K562 (cell line): ENCODE data around the gene PDE8A. TPM values are rescaled to one million over a fixed set of nuclear protein-coding genes. Genes with fewer than 3 reads are reported as not detected.

Source experiments
- ATAC-seq: fragments of 200-7000 bp; cut with Tn5 transposase; 3 replicates; pipeline ENCODE4 v1.9.1; 2020; ENCODE audit warnings: moderate library complexity
- BruUV-seq: library from RNA; stranded (reverse); fragments of 400-500 nt; replicated peaks from 2 replicates; lab custom pipeline; 2021; lab: Mats Ljungman, UMichigan
- CTCF ChIA-PET: fragments of 300-600 bp; formaldehyde crosslinking; extraction: SDS; loops from one replicate; lab custom pipeline; 2021; ENCODE audit warnings: low intra/inter-chr PET ratio; lab: Yijun Ruan, JAX
- POLR2A ChIA-PET: fragments of 300-600, 350-650 bp; sonication (Branson Sonifier 250); formaldehyde crosslinking; extraction: SDS; loops from one replicate; lab custom pipeline; 2021; ENCODE audit warnings: antibody characterized with exemption, inconsistent platforms; lab: Yijun Ruan, JAX
- DNase-seq, 4 experiments: peaks; one replicate each; pipeline versions ENCODE4 v3.0.0 to v3.0.0-alpha.2; 2011 to 2018; ENCODE audit warnings: low spot score in 3 of 4, mixed read lengths in 3 of 4; ENCODE audit errors: extremely low read depth in 1 of 4
- FAIRE-seq: peaks from 2 replicates; lab custom pipeline; 2011; peaks lifted over from hg19 to GRCh38; lab: Jason Lieb, UNC
- H2AFZ ChIP-seq: 2 replicates; pipeline ENCODE4 v1.6.0; 2011; ENCODE audit warnings: low read depth, low read length, control low read depth, inconsistent platforms
- H3K27ac ChIP-seq: fragments of 200-600 bp; 3 replicates; pipeline ENCODE4 v1.8.0; 2011; ENCODE audit warnings: low read depth, mild to moderate bottlenecking, control low read depth, inconsistent platforms, low read length, moderate library complexity, mixed read lengths; ENCODE audit errors: extremely low read depth
- H3K27me3 ChIP-seq, 2 experiments: fragments of 300-600 bp in 1 of 2; 2 replicates in 1 of 2; 3 replicates in 1 of 2; pipeline versions ENCODE4 v1.6.0 to v1.8.0; 2011; ENCODE audit warnings: inconsistent platforms in 2 of 2, low read length in 2 of 2, mild to moderate bottlenecking in 1 of 2, mixed read lengths in 1 of 2, moderate library complexity in 1 of 2; ENCODE audit not compliant: control insufficient read depth in 2 of 2, insufficient read depth in 2 of 2
- H3K36me3 ChIP-seq: fragments of 300-600 bp; 3 replicates; pipeline ENCODE4 v1.8.0; 2011; ENCODE audit warnings: mild to moderate bottlenecking, low read length, inconsistent platforms; ENCODE audit not compliant: control insufficient read depth, insufficient read depth
- H3K4me1 ChIP-seq, 2 experiments: fragments of 200-600 bp in 1 of 2; replicated peaks in 1 of 2; 2 replicates in 1 of 2; 3 replicates in 1 of 2; pipeline versions ENCODE4 v1.5.1 to v1.8.0; 2011; ENCODE audit warnings: inconsistent platforms in 2 of 2, low read length in 2 of 2, mild to moderate bottlenecking in 1 of 2, mixed read lengths in 1 of 2, moderate library complexity in 1 of 2; ENCODE audit not compliant: control insufficient read depth in 2 of 2, insufficient read depth in 2 of 2
- H3K4me2 ChIP-seq: 2 replicates; pipeline ENCODE4 v1.6.1; 2011; ENCODE audit warnings: low read length, control low read depth, inconsistent platforms, mixed read lengths; ENCODE audit not compliant: insufficient read depth
- H3K4me3 ChIP-seq: fragments of 200-600 bp; sonication (generic), shearing (Covaris generic); 2 replicates; pipeline ENCODE4 v1.5.1; 2016; ENCODE audit warnings: control low read depth, inconsistent platforms
- H3K79me2 ChIP-seq: fragments of 200-600 bp; 3 replicates; pipeline ENCODE4 v1.8.0; 2011; ENCODE audit warnings: low read length, inconsistent platforms; ENCODE audit not compliant: control insufficient read depth, insufficient read depth
- H3K9ac ChIP-seq, 2 experiments: 2 replicates each; pipeline versions ENCODE4 v1.6.0 to v1.6.1; 2011; ENCODE audit warnings: low read depth in 2 of 2, low read length in 2 of 2, control low read depth in 1 of 2, inconsistent platforms in 1 of 2, mild to moderate bottlenecking in 1 of 2, mixed read lengths in 1 of 2; ENCODE audit not compliant: insufficient read depth in 1 of 2
- H3K9me1 ChIP-seq: one replicate; pipeline ENCODE4 v1.6.0; 2011; ENCODE audit warnings: inconsistent platforms, mild to moderate bottlenecking, low read length, moderate library complexity; ENCODE audit not compliant: control insufficient read depth, insufficient read depth
- H3K9me3 ChIP-seq: replicated peaks from 2 replicates; pipeline ENCODE4 v1.5.1; 2011; ENCODE audit warnings: low read depth, low read length, inconsistent platforms; ENCODE audit not compliant: control insufficient read depth, insufficient read depth
- H4K20me1 ChIP-seq: replicated peaks from 2 replicates; pipeline ENCODE4 v1.6.1; 2011; ENCODE audit warnings: low read length, inconsistent platforms, mixed read lengths; ENCODE audit not compliant: control insufficient read depth, insufficient read depth
- C11orf30 ChIP-seq: fragments of 450-650 bp; IDR thresholded peaks from 2 replicates; pipeline ENCODE4 v1.6.1; 2016; ENCODE audit warnings: low read depth, mild to moderate bottlenecking
- CEBPG ChIP-seq, 3 experiments: fragments of 200-800 bp in 1 of 3; sonication (Bioruptor generic) in 1 of 3; sonication (generic) in 1 of 3; formaldehyde crosslinking in 1 of 3; IDR thresholded peaks in 2 of 3; conservative IDR thresholded peaks in 1 of 3; 2 replicates each; pipeline versions ENCODE4 v1.6.1 to v1.8.0; 2016 to 2022; ENCODE audit warnings: missing compliant biosample characterization in 2 of 3, missing genetic modification characterization in 2 of 3, mild to moderate bottlenecking in 1 of 3, missing genetic modification reagents in 1 of 3
- KDM4B ChIP-seq, 2 experiments: fragments of 450-650 bp in 1 of 2; sonication (generic) in 1 of 2; IDR thresholded peaks; 2 replicates each; pipeline ENCODE4 v1.6.1; 2016 to 2017; ENCODE audit warnings: borderline replicate concordance in 2 of 2, antibody characterized with exemption in 1 of 2, low read depth in 1 of 2, mild to moderate bottlenecking in 1 of 2
- MYBL2 ChIP-seq, 2 experiments: fragments of 450-650 bp in 1 of 2; sonication (generic) in 1 of 2; formaldehyde crosslinking in 1 of 2; IDR thresholded peaks; 2 replicates each; pipeline versions ENCODE4 v1.6.1 to v1.8.1; 2017 to 2022; ENCODE audit warnings: borderline replicate concordance in 1 of 2, inconsistent platforms in 1 of 2, low read depth in 1 of 2, mild to moderate bottlenecking in 1 of 2, missing genetic modification reagents in 1 of 2, moderate library complexity in 1 of 2
- NCOA2 ChIP-seq, 2 experiments: fragments of 450-650 bp; IDR thresholded peaks; 2 replicates each; pipeline ENCODE4 v1.6.1; 2018; ENCODE audit warnings: mild to moderate bottlenecking in 2 of 2, moderate library complexity in 1 of 2; ENCODE audit not compliant: partially characterized antibody in 2 of 2
- NELFE ChIP-seq: IDR thresholded peaks from 2 replicates; pipeline ENCODE4 v1.6.1; 2011; ENCODE audit warnings: mild to moderate bottlenecking; ENCODE audit not compliant: insufficient read depth, insufficient read length
- PCBP2 ChIP-seq: fragments of 200-400 bp; formaldehyde crosslinking; IDR thresholded peaks from 2 replicates; pipeline ENCODE4 v1.6.1; 2018; ENCODE audit warnings: low read length, low read depth, mild to moderate bottlenecking, moderate library complexity; ENCODE audit not compliant: poor library complexity, severe bottlenecking
- PTBP1 ChIP-seq: fragments of 200-400 bp; formaldehyde crosslinking; IDR thresholded peaks from 2 replicates; pipeline ENCODE4 v1.6.1; 2017; ENCODE audit warnings: low read depth, low read length
- RFX5 ChIP-seq: IDR thresholded peaks from 2 replicates; pipeline ENCODE4 v1.6.1; 2011; ENCODE audit warnings: low read depth, mild to moderate bottlenecking, improper control_type of control experiment, low read length
- SAFB ChIP-seq: fragments of 200-400 bp; formaldehyde crosslinking; IDR thresholded peaks from 2 replicates; pipeline ENCODE4 v1.6.1; 2017; ENCODE audit warnings: low read depth, low read length, borderline replicate concordance
- SMAD3 ChIP-seq: fragments of 450-650 bp; formaldehyde crosslinking; conservative IDR thresholded peaks from 2 replicates; pipeline ENCODE4 v1.4.0; 2020; ENCODE audit warnings: mild to moderate bottlenecking
- SMARCA4 ChIP-seq: fragments of 450-650 bp; IDR thresholded peaks from 2 replicates; pipeline ENCODE4 v1.6.1; 2016
- ZNF316 ChIP-seq: fragments of 450-650 bp; IDR thresholded peaks from 2 replicates; pipeline ENCODE4 v1.6.1; 2016
- WGBS: fragments of 100-300 bp; shearing (Covaris generic); methylation state at CpG from one replicate; pipeline ENCODE4 v1.1.6; 2016; ENCODE audit warnings: low coverage, mixed read lengths; ENCODE audit not compliant: insufficient coverage; ENCODE audit errors: missing lambda C conversion rate; 5-methylcytosine and 5-hydroxymethylcytosine counted together
- in situ Hi-C: fragments of 300-500 bp; cut with MboI; formaldehyde crosslinking; loops from 4 replicates; pipeline ENCODE4 v1.15.0; 2018; ENCODE audit warnings: inconsistent platforms, mixed read lengths
- intact Hi-C: fragments of 100-400 bp; cut with micrococcal nuclease; formaldehyde crosslinking; loops from 2 replicates; pipeline ENCODE4 v1.14.2; 2022
- polyA plus RNA-seq, 8 experiments: library from polyadenylated mRNA; depleted of rRNA in 4 of 8; stranded (reverse) in 5 of 8; unstranded in 3 of 8; fragments of >200 nt; fragmentation: Nextera tagmentation in 2 of 8; fragmentation: Illumina TruSeq in 1 of 8; extraction: Ambion mirVana in 2 of 8; extraction: Trizol in 1 of 8; gene quantifications; 2 replicates each; pipeline versions ENCODE4 v1.2.1 to v1.2.3, GENCODE V29; 2011 to 2014; ENCODE audit warnings: inconsistent platforms in 1 of 8, missing spikeins in 1 of 8
- total RNA-seq, 7 experiments: library from RNA; depleted of rRNA in 6 of 7; stranded (reverse); fragments of >200 nt in 6 of 7; fragmentation: Illumina TruSeq in 2 of 7; extraction: Trizol in 2 of 7; gene quantifications; 2 replicates each; pipeline versions ENCODE4 v1.2.1 to v1.2.3, GENCODE V29; 2011 to 2021; ENCODE audit warnings: low replicate concordance in 1 of 7
- TF ChIP-seq, protein P1 (sequence below): fragments of 450-650 bp; formaldehyde crosslinking; conservative IDR thresholded peaks from 2 replicates; pipeline ENCODE4 v1.4.0; 2022; ENCODE audit warnings: mild to moderate bottlenecking, missing genetic modification characterization
- TF ChIP-seq, protein P2 (sequence below): fragments of 450-650 bp; IDR thresholded peaks from one replicate; pipeline ENCODE4 v1.6.1; 2018; ENCODE audit warnings: mild to moderate bottlenecking, moderate library complexity; ENCODE audit not compliant: partially characterized antibody
- TF ChIP-seq, protein P3 (sequence below): fragments of 450-650 bp; IDR thresholded peaks from 2 replicates; pipeline ENCODE4 v1.6.1; 2016; ENCODE audit warnings: antibody characterized with exemption

PDE8A gene
- total and polyA plus RNA-seq, 9 of the 15 experiments (the other 6 are each of a cell fraction or from before 2014, with no cell fraction given): 5.9 to 40.3 (median 19.8) TPM

DNA sequence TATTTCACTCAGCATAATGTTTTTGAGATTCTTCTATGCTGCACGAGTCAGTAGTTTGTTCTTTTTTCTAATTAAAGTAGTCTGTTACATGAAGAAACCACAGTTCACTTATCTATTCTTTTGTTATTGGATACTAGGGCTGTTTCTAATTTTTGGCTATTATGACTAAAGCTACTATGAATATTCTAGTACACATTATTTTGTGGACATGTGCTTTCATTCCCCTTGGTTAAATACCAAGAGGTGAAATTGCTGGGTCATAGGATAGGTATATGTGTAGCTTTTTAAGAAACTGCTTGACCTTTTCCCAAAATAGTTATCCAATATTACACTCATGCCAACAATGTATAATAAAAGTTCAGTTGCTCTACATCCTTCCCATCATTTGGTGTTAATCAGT lies 8.9 kb downstream of the PDE8A start (continued):
- TF ChIP-seq, protein P1, sequence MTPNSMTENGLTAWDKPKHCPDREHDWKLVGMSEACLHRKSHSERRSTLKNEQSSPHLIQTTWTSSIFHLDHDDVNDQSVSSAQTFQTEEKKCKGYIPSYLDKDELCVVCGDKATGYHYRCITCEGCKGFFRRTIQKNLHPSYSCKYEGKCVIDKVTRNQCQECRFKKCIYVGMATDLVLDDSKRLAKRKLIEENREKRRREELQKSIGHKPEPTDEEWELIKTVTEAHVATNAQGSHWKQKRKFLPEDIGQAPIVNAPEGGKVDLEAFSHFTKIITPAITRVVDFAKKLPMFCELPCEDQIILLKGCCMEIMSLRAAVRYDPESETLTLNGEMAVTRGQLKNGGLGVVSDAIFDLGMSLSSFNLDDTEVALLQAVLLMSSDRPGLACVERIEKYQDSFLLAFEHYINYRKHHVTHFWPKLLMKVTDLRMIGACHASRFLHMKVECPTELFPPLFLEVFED (CRISPR knock-in tag): no peak
- TF ChIP-seq PTBP1 (no peak), SMAD3 (CRISPR knock-in tag) (no peak), SMARCA4 (no peak), NCOA2 (IDR thresholded peaks at IDR 0.05; ENCODE audit: partially characterized antibody in 2 of 2) (no peak), ZNF316 (no peak), KDM4B (IDR thresholded peaks at IDR 0.05; ENCODE audit: borderline replicate concordance in 2 of 2, low read depth in 1 of 2) (no peak)

DNA sequence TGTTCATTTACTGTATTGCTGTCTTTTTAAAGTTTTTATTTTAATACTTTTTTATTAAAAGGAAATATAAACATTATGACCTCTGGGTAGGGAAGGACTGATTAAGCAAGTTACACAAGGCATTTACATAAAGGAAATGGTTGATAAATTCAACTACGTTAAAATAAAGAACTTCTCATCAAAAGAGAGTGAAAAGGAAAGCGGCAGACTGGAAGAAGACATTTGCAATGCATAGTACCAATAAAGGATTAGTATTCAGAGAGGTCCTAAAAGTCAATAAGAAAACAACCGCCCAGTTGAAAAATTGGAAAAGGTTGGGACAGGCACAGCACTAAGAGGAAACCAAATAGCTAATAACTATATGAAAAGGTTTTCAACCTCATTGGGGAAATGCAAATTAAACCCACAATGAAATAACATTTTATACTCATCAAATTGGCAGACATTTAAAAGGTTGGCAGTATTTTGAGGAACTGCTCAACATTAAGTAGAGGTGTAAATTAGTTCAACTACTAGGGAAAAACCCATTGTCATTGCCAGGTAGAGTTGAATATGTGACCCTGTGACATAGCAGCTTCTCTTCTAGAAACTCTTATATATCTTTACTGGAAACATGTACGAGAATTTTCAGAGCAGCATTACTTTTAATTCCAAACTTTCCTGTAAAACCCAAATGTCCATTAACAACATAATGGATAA lies 9.5 kb downstream of the PDE8A start:
- CTCF ChIA-PET: no interaction called here
- no TSS peak for BruUV-seq
- no peak for TF ChIP-seq RFX5
- no peak for TF ChIP-seq NELFE
- TF ChIP-seq PCBP2: no peak
- TF ChIP-seq MYBL2 (IDR thresholded peaks at IDR 0.05; ENCODE audit: low read depth): no peak
- TF ChIP-seq MYBL2 (CRISPR knock-in tag; IDR thresholded peaks at IDR 0.05; ENCODE audit: borderline replicate concordance): no peak
- TF ChIP-seq CEBPG (CRISPR knock-in tag; IDR thresholded peaks at IDR 0.05): no peak
- TF ChIP-seq CEBPG (tag; conservative IDR thresholded peaks at IDR 0.05 in 1 of 2, IDR thresholded peaks at IDR 0.05 in 1 of 2): no peak
- TF ChIP-seq, protein P2, sequence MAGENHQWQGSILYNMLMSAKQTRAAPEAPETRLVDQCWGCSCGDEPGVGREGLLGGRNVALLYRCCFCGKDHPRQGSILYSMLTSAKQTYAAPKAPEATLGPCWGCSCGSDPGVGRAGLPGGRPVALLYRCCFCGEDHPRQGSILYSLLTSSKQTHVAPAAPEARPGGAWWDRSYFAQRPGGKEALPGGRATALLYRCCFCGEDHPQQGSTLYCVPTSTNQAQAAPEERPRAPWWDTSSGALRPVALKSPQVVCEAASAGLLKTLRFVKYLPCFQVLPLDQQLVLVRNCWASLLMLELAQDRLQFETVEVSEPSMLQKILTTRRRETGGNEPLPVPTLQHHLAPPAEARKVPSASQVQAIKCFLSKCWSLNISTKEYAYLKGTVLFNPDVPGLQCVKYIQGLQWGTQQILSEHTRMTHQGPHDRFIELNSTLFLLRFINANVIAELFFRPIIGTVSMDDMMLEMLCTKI: no peak
- TF ChIP-seq, protein P3, sequence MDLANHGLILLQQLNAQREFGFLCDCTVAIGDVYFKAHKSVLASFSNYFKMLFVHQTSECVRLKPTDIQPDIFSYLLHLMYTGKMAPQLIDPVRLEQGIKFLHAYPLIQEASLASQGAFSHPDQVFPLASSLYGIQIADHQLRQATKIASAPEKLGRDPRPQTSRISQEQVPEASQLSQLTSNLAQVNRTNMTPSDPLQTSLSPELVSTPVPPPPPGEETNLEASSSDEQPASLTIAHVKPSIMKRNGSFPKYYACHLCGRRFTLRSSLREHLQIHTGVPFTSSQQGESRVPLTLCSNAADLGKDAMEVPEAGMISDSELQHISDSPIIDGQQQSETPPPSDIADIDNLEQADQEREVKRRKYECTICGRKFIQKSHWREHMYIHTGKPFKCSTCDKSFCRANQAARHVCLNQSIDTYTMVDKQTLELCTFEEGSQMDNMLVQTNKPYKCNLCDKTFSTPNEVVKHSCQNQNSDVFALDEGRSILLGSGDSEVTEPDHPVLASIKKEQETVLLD: no peak
- no peak for TF ChIP-seq SAFB
- no peak for TF ChIP-seq C11orf30

More for the DNA sequence above, 9.5 kb downstream of the PDE8A start:
- in situ Hi-C loops (no loop called here), intact Hi-C loops (no loop called here)
- FAIRE-seq (no peak), ATAC-seq (no peak), DNase-seq (no peak)
- WGBS: 91% methylated on average over 4 of the region's 4 CpGs
- Histone ChIP-seq H3K27me3 (no peaks in the 10 kb centered on the region), H3K4me3 (no peak overlapping the region), H3K79me2 (peaks cover 85% of the 10 kb centered on the region), H3K4me2 (no peak overlapping the region), H3K4me1 (peaks cover 0 to 10% of the 10 kb centered on the region in 2 experiments; a peak in 3 of 5 replicates), H3K36me3 (0 out of 3 replicates have a peak, but pooled peaks cover 8% of the 10 kb centered on the region), H3K27ac (no peak overlapping the region), H3K9me3 (no peaks in the 10 kb centered on the region), H3K9ac (no peak overlapping the region), H2AFZ (no peak overlapping the region), H4K20me1 (peaks cover 11% of the 10 kb centered on the region; the same call in 1 of the 2 replicates), H3K9me1 (no peaks in the 10 kb centered on the region)
- POLR2A ChIA-PET: interaction anchor here (1.5 to 2.6 kb wide), 4 partner anchors 9 to 16 kb away, joined by 4 to 8 read pairs (median 6); partner anchors contain the start of gene PDE8A
